HG03139 (cell line): Measurements from ENCODE around the gene SPTBN5.

Experiments used
- ATAC-seq: cut with Tn5 transposase; IDR thresholded peaks from one replicate; pipeline ENCODE4 v1.9.1; 2021; ENCODE audit not compliant: unreplicated experiment

Gene SPTBN5

GRCh38 chr15:41885321-41885720, 8.5 kb downstream of the SPTBN5 start:
- no peak for ATAC-seq

DNA sequence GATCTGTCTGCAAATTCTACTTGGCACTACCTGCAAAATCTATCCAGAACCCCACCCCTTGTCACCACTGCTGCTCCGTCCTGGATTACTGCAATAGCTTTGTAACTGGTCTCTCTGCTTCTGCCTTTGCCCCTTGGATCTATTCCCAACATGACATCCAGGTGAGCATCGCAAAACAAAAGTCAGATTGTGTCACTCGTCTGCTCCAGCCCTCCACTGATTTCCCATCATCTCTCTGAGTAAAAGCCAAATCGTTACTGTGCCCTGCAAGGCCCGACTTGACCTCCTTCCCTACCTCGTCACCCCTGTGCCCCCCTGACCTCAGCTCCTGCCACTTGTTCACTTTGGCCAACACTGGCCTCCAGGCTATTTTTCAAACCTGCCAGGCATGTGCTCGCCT, 9.4 kb downstream of the SPTBN5 start:
- no peak for ATAC-seq

DNA sequence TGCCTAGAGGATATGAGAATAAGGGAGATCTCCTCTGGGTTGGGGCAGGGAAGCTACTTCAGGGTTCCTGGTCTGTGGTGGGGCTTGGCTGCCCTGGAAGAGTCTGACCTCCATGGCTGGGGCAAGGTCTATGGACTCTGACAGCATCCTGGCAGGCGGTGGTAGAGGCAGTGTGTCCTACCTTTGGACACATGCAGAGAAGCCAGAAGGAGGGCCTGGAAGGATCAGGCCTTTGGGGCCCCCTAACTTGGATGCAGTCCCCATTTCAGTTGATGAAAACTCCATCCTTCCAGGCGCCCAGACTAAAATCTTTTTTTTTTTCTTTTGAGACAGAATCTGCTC, 10.4 kb downstream of the SPTBN5 start:
- ATAC-seq = no peak

GRCh38 chr15:41882689-41883483, 11.0 kb downstream of the SPTBN5 start:
- no peak for ATAC-seq

- no peak for ATAC-seq
Observed at GRCh38 chr15:41881920-41882688, 11.7 kb downstream of the SPTBN5 start.

DNA sequence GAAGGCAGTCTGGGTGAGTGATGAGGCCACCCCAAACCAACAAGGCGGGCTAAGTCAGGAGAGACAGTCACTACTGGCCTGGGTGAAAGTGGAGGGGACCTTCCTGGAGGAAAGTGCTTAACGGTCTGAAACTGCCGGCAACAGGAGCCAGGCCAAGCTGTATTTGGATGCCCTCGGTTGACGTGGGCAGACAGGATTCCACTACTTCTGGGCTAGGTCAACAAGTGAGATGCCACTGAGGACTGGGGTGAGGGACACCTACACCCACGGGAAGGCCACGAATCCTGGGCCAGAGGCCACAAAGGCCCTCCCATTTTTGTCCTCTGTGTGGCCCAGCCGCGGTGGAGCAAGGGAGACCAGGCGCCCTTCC, 12.3 kb downstream of the SPTBN5 start:
- no peak for ATAC-seq

GRCh38 chr15:41881086-41881485, 12.8 kb downstream of the SPTBN5 start:
- no peak for ATAC-seq

- no peak for ATAC-seq
Observed at GRCh38 chr15:41880156-41880877, 13.5 kb downstream of the SPTBN5 start.

- no peak for ATAC-seq
Observed at GRCh38 chr15:41879321-41879845, 14.5 kb downstream of the SPTBN5 start.

DNA sequence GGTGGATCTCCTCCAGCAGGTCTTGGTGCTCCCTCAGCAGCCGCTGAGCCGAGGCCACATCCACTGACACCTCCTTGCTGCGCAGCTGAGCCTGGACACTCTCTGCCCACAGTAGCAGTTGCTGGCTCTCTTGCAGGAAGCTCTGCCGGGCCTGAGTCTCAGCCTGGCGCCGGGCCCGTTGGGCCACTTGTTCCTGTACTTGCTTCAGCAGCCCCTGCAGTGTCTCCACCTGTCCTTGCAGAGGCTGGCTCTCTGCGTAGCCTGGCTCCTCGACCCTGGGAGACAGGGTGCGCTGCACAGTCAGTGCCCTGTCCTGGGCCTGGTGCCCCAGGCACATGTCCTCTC, 15.5 kb downstream of the SPTBN5 start:
- ATAC-seq = no peak

DNA sequence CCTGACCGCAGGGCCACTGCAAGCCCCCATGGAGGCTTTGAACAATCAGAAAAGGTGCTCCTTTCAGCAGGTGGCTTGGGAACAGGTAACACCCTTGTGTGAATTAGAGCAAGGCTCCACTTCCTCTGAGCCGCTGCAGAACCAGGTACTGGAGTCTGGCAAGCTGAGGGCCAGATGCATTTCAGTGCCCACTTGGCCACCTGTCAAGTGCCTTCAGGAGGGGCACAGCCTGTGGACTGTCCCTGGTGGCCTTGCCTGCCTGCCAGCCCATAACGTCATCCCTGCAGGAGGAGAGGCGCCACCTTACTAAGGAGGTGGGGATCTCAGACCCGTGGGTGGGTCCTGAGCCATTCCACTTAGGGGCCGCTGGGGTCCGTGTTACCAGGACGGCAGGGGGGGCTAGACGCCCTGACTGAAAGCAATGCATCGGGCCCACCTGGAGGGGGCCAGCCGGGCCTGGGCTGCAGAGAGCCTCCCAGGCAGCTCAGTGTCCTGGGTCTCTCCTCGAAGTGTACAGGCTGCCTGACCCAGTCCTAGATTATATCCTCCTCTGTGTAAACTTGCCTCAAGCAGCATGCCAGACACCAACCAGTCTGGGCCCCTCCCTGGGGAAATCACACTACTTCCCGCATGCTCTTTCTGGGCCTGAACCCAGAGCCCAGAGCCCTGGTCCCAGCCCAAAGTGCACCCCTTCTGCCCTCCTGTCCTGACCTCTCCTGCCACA, 16.1 kb downstream of the SPTBN5 start:
- no peak for ATAC-seq

DNA sequence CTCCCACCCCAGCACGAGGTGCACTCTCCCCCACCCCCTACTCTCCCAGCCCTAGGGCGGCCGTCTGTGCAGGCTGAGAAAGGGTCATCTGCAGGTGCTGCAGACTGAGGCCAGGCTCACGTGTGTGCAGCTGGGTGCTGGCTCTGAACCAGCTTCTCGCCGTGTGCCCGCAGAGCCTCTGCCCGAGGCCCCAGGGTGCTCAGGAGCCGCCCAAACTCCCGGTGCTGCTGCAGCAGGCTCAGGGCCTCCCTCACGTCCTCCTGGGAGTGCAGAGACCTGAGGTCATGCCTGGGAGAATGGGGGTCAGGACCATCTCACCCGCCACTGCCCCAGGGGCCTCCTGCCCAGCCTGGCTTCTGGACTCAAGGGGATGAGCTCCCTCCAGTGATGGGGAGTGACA, 17.2 kb downstream of the SPTBN5 start:
- no peak for ATAC-seq

- no peak for ATAC-seq
Observed at GRCh38 chr15:41876007-41876406, 17.8 kb downstream of the SPTBN5 start.

- ATAC-seq = no peak
Observed at GRCh38 chr15:41874736-41875135, 19.1 kb downstream of the SPTBN5 start.

- ATAC-seq = no peak
Observed at GRCh38 chr15:41873711-41874110, 20.1 kb downstream of the SPTBN5 start.

GRCh38 chr15:41872166-41872747, 21.6 kb downstream of the SPTBN5 start:
- no peak for ATAC-seq

- ATAC-seq = no peak
Observed at GRCh38 chr15:41871175-41871905, 22.5 kb downstream of the SPTBN5 start.

DNA sequence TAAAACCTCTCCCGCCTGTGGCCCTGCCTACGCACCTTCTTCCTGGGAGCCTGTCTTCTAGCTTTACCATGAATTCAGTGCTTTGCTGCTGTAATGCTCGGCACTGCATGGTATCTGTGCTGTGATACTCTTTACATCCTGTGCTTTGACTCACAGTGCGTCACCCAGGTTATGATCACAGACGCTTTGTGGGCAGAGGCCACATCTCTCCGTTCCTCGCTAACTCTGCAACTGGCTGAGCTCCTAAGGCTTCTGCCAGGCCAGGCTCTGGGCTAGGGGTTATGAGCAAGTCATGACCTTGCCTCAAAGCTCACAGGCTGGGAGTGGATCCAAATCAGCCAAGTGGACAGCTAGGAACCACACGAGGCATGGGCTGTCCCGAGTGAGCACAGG, 23.2 kb downstream of the SPTBN5 start:
- ATAC-seq = no peak

GRCh38 chr15:41869770-41870688, 23.8 kb downstream of the SPTBN5 start:
- ATAC-seq = no peak
